8988T (cell line): Measurements from ENCODE around the gene ZP1.
A peak's percentile ranks its signal among the peaks of the same experiment; 100 is the strongest.
"Not testable (repeated sequence)": the region's sequence is repeated elsewhere in the genome, so short reads cannot be mapped to it uniquely, and the experiment has no call there.

ENCODE experiments used
- DNase-seq: peaks from one replicate; pipeline ENCODE4 v3.0.0; 2011

ZP1 gene, protein sequence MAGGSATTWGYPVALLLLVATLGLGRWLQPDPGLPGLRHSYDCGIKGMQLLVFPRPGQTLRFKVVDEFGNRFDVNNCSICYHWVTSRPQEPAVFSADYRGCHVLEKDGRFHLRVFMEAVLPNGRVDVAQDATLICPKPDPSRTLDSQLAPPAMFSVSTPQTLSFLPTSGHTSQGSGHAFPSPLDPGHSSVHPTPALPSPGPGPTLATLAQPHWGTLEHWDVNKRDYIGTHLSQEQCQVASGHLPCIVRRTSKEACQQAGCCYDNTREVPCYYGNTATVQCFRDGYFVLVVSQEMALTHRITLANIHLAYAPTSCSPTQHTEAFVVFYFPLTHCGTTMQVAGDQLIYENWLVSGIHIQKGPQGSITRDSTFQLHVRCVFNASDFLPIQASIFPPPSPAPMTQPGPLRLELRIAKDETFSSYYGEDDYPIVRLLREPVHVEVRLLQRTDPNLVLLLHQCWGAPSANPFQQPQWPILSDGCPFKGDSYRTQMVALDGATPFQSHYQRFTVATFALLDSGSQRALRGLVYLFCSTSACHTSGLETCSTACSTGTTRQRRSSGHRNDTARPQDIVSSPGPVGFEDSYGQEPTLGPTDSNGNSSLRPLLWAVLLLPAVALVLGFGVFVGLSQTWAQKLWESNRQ

DNA sequence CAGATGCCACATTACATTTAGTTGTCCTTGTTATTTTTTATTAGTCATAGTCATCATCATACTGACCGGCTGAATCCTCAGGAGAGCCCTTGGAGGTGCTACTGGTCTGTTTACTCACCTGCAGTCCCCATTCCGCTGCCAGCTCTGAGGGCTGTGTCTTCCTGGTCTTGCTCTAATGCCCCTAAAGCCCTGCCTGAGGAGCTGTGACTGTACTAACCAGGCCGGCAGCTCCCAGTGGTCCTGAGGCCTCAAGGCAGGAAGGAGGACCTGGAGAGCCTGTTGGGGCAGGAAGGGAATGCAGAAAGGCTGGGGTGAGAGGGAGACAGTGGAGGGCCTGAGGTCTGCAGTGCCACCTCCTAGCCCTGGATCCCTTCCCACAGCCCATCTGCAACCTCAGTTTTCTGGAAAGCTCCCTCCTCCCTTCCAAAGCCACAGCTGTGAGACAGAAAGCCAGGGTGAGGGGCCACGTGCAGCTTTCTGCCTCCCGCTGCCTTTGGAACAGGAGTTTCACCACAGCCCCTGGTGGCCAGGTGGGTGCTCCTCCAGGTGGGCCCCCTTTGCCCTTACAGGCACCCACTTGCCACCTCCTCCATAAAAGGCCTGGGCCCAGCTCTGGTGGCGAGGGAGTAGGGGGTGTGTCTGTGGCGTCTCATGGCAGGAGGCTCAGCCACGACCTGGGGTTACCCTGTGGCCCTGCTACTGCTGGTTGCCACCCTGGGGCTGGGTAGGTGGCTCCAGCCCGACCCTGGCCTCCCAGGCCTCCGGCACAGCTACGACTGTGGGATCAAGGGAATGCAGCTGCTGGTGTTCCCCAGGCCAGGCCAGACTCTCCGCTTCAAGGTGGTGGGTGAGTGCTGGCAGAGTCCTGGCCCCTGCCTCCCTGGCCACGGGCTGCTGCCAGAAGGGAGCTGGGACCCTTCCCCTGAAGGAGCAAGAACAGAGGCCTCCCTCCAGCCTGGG is at the start of gene ZP1:
Gene ZP1 (plus strand): TSS at position 632 of the 960 bp plus-strand sequence. CDS start 20 bp downstream, at position 652.
- DNase-seq = no peak

DNA sequence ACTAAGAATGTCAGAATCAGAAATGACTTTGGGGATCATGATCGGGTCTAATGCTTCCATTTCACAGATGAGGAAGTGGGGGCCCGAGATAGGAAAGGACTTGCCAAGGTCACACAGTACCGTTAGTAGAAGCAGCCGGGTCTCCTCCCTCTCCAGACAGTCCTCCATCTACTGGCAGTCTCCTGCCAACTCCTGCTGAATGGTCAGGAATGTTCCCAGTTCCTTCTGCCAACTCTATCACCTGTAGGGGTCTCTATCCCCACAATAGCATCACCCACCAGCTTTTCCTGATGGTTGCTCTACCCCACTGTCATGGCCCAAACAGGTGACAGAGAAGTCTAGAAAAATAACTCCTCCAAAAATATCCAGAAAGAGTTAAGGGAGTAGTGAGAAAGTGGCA is 49.3 kb upstream of the ZP1 start:
- DNase-seq = no peak

GRCh38 chr11:60821827-60822599 is 45.3 kb upstream of the ZP1 start:
- DNase-seq = no peak

DNA sequence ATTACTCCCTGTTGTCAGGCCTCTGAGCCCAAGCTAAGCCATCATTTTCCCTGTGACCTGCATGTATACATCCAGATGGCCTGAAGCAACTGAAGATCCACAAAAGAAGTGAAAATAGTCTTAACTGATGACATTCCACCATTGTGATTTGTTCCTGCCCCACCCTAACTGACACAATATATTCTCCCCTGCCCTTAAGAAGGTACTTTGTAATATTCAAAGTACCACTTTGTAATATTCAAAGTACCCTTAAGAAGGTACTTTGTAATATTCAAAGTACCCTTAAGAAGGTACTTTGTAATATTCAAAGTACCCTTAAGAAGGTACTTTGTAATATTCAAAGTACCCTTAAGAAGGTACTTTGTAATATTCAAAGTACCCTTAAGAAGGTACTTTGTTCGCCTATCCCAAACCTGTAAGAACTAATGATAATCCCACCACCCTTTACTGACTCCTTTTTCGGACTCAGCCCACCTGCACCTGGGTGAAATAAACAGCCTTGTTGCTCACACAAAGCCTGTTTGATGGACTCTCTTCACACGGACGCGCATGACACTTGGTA is 43.5 kb upstream of the ZP1 start:
- DNase-seq = not testable (repeated sequence)

GRCh38 chr11:60825118-60825517 is 42.2 kb upstream of the ZP1 start:
- no peak for DNase-seq

GRCh38 chr11:60825790-60826189 is 41.6 kb upstream of the ZP1 start:
- DNase-seq = no peak

- peak; percentile 42 for DNase-seq
These were observed 36.7 kb upstream of the ZP1 start for GRCh38 chr11:60830478-60831142.

- DNase-seq = no peak
These were observed 36.2 kb upstream of the ZP1 start for GRCh38 chr11:60831143-60831500.

- DNase-seq = no peak
These were observed 35.8 kb upstream of the ZP1 start for GRCh38 chr11:60831501-60832079.

GRCh38 chr11:60834742-60835533 is 32.4 kb upstream of the ZP1 start:
- DNase-seq = no peak

GRCh38 chr11:60835534-60835846 is 31.9 kb upstream of the ZP1 start:
- DNase-seq = no peak

- DNase-seq = no peak
These were observed 30.4 kb upstream of the ZP1 start for GRCh38 chr11:60836866-60837515.

- DNase-seq = no peak
These were observed 29.2 kb upstream of the ZP1 start for GRCh38 chr11:60838132-60838531.

DNA sequence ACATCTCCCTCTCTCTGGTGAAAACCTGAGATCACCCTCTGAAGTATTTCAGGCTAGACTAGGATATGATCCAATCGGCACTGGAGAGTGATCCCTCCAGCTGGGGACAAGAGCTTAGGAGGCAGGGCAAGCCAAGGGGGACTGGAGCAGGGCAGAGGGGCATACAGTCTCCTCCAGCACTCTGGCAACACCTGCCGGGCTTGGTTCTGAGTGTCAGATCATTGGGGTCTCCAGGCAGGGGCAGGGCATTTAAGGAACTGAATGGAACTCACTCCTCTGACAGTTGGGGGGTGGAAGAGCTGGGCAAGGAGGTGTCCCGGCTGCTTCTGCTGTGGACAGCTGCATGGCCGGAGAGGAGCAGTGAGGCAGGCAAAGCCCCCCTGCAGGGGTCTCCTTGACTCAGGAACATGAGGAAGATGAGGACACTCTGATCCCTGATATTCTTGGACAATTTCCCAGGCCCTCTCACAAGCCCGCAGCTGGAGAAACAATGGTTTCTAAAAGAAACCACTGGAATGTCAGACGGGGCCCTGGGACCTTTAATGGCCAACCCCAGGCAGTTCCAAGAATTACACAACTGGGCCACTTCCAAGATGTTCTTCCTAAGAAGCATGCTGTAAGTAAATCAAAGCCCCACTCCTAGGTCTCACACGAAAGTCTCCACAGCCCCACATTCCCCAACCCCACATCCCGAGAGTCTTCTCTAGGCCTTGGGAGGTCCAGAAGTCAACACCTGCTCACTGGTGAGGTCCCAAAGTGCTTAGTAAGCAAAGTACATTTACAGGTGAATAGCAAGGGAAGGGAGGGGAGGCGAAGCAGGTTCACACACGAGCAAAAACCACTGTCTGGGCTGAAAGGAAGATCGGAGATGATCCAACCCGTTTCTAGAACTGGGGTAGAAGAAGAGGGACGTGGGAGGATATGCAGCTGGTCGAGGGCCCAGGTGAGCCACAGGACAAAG is 26.6 kb upstream of the ZP1 start:
- no peak for DNase-seq

DNA sequence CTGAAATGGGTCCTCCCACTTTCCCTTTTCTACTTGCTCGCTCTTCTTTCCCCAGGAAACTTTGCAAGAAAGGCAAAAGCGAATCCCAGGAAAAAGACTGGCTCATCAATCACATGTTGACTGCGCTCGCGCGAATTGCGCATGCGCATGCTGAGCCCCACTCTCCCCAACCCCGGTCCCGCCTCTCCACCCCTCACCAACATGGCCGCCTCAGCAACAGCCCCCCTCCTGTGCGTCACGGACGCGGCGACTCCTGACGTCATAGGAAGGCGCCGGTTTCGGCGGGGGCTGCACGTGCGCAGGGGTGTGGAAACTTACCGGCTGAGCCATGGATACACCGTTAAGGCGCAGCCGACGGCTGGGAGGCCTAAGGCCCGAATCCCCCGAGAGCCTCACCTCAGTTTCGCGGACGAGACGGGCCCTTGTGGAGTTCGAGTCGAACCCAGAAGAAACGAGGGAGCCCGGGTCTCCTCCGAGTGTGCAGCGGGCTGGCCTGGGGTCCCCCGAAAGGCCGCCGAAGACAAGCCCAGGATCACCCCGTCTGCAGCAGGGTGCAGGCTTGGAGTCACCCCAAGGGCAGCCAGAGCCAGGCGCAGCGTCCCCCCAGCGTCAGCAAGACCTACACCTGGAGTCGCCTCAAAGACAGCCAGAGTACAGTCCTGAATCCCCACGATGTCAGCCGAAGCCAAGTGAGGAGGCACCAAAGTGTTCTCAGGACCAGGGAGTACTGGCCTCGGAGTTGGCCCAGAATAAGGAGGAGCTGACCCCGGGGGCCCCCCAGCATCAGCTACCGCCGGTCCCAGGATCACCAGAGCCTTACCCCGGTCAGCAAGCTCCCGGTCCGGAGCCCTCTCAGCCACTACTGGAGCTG is 25.3 kb upstream of the ZP1 start, which contains the start of gene CCDC86:
Gene CCDC86 (plus strand): TSS at position 317 of the 871 bp plus-strand sequence. CDS start 12 bp downstream, at position 329.
- peak; percentile 100 for DNase-seq

GRCh38 chr11:60842668-60843600 is 24.4 kb upstream of the ZP1 start:
- no peak for DNase-seq
